Kidney (tissue), 14 donors: ENCODE measurements around the gene RNF7. TPM values are rescaled to one million over a fixed set of nuclear protein-coding genes. Genes with fewer than 3 reads are reported as not detected.
A peak's percentile ranks its signal among the peaks of the same experiment; 100 is the strongest.

Source experiments
- DNase-seq, 5 donors: peaks; one replicate each; pipeline ENCODE4 v3.0.0-alpha.2; 2013 to 2020
- FAIRE-seq: peaks from 2 replicates; lab custom pipeline; 2012; peaks lifted over from hg19 to GRCh38; lab: Jason Lieb, UNC
- H3K27ac ChIP-seq, 2 donors: one replicate each; pipeline ENCODE4 v1.7.0; 2013; ENCODE audit warnings: low read depth in 2 of 2, low read length in 2 of 2, inconsistent platforms in 1 of 2
- H3K27me3 ChIP-seq: one replicate; pipeline ENCODE4 v1.7.1; 2013; ENCODE audit warnings: low read length, inconsistent platforms; ENCODE audit not compliant: control insufficient read depth, insufficient read depth
- H3K36me3 ChIP-seq, 3 donors: one replicate each; pipeline versions ENCODE4 v1.7.0 to v1.7.1; 2013; ENCODE audit warnings: low read length in 3 of 3, control low read depth in 1 of 3, inconsistent platforms in 1 of 3; ENCODE audit not compliant: insufficient read depth in 3 of 3, control insufficient read depth in 2 of 3
- H3K4me1 ChIP-seq, 3 donors: one replicate each; pipeline versions ENCODE4 v1.7.0 to v1.7.1; 2013; ENCODE audit warnings: low read length in 3 of 3, inconsistent platforms in 1 of 3, low read depth in 1 of 3; ENCODE audit not compliant: control insufficient read depth in 2 of 3, insufficient read depth in 2 of 3
- H3K4me3 ChIP-seq, 3 donors: one replicate each; pipeline versions ENCODE4 v1.7.0 to v1.8.1; 2013; ENCODE audit warnings: low read length in 3 of 3, control low read depth in 1 of 3, inconsistent platforms in 1 of 3
- H3K9ac ChIP-seq, 3 donors: one replicate each; pipeline versions ENCODE4 v1.7.0 to v1.7.1; 2013; ENCODE audit warnings: low read length in 3 of 3, control low read depth in 1 of 3, inconsistent platforms in 1 of 3
- H3K9me3 ChIP-seq, 3 donors: one replicate each; pipeline versions ENCODE4 v1.7.0 to v1.7.1; 2013; ENCODE audit warnings: low read length in 3 of 3, control low read depth in 1 of 3, inconsistent platforms in 1 of 3; ENCODE audit not compliant: control insufficient read depth in 2 of 3, insufficient read depth in 1 of 3
- CTCF ChIP-seq: IDR thresholded peaks from 3 replicates; pipeline ENCODE4 v1.5.1; 2012; ENCODE audit warnings: mild to moderate bottlenecking, moderate library complexity, borderline replicate concordance; ENCODE audit not compliant: insufficient read depth; ENCODE audit errors: extremely low read depth
- intact Hi-C: fragments of 100-400 bp; cut with DNase I; formaldehyde crosslinking; loops from one replicate; pipeline ENCODE4 v1.11.1; 2022
- polyA plus RNA-seq: library from polyadenylated mRNA; stranded (reverse); fragments of 350-450 nt; fragmentation: Illumina TruSeq; extraction: RNeasy Lipid Tissue Mini Kit (QIAGEN cat#74804); gene quantifications from one replicate; pipeline ENCODE4 v1.2.3, GENCODE V29; 2014; ENCODE audit warnings: low read depth, low replicate concordance; ENCODE audit not compliant: insufficient read depth
- total RNA-seq: library from RNA; stranded (reverse); fragmentation: NEBNext Ultra II Directional; extraction: Animal tissue kit (Norgen Biotek cat#: 25700); gene quantifications from one replicate; pipeline ENCODE4 v1.2.1, GENCODE V29; 2021
- donor health status: control.
- donor health status: control.
- donor health status: control.
- donor health status: control.
- donor health status: control.
- donor health status: DM: yes; HTN: yes; CAD: no.
- donor health status: Normal renal cell carcinoma (clear cell type).

The RNF7 gene
- total and polyA plus RNA-seq, 2 donors from 2014 or later: 83.2 to 138 TPM

- H3K9ac ChIP-seq: no peak overlapping the region
- H3K4me3 ChIP-seq: peak overlapping the region in 1 of 3 donors; percentile 15
- intact Hi-C loops: no loop called here
- FAIRE-seq: no peak
- no peak overlapping the region for H3K27ac ChIP-seq
- H3K27me3 ChIP-seq: no peaks in the 10 kb centered on the region
- DNase-seq: no peak
- H3K9me3 ChIP-seq: no peaks in the 10 kb centered on the region
- TF ChIP-seq CTCF: no peak
- H3K4me1 ChIP-seq: no peaks in the 10 kb centered on the region
- no peaks in the 10 kb centered on the region for H3K36me3 ChIP-seq
These were observed 11.6 kb upstream of the RNF7 start for GRCh38 chr3:141726483-141726882.

GRCh38 chr3:141728355-141728892 lies 9.7 kb upstream of the RNF7 start:
- DNase-seq (peak in 1 of 5 donors; percentile 16), FAIRE-seq (no peak)
- Histone ChIP-seq H3K4me3 (no peak overlapping the region), H3K27ac (peak overlapping the region in 1 of 2 donors; percentile 2), H3K4me1 (no peaks in the 10 kb centered on the region), H3K27me3 (no peaks in the 10 kb centered on the region), H3K9ac (no peak overlapping the region), H3K36me3 (no peaks in the 10 kb centered on the region), H3K9me3 (no peaks in the 10 kb centered on the region)
- TF ChIP-seq CTCF: no peak
- intact Hi-C loops: no loop called here

GRCh38 chr3:141729240-141729639 lies 8.9 kb upstream of the RNF7 start:
- Histone ChIP-seq H3K27ac (no peak overlapping the region), H3K4me1 (no peaks in the 10 kb centered on the region), H3K27me3 (no peaks in the 10 kb centered on the region), H3K36me3 (no peaks in the 10 kb centered on the region), H3K4me3 (no peak overlapping the region), H3K9me3 (no peaks in the 10 kb centered on the region), H3K9ac (no peak overlapping the region)
- FAIRE-seq: no peak
- TF ChIP-seq CTCF: no peak
- DNase-seq: no peak
- intact Hi-C loops: no loop called here

GRCh38 chr3:141735176-141735575 lies 2.9 kb upstream of the RNF7 start:
- FAIRE-seq: no peak
- Histone ChIP-seq H3K27me3 (no peaks in the 10 kb centered on the region), H3K4me1 (peaks cover 0 to 3% (median 0%) of the 10 kb centered on the region in 3 donors), H3K9ac (no peak overlapping the region), H3K27ac (no peak overlapping the region), H3K9me3 (no peaks in the 10 kb centered on the region), H3K4me3 (no peak overlapping the region), H3K36me3 (no peaks in the 10 kb centered on the region)
- DNase-seq: no peak
- intact Hi-C loops: no loop called here
- no peak for TF ChIP-seq CTCF
